HuH-7 (cell line): ENCODE data around the gene ASL.
"Not testable (repeated sequence)": the region's sequence is repeated elsewhere in the genome, so short reads cannot be mapped to it uniquely, and the experiment has no call there.

Source experiments
- DNase-seq: peaks from one replicate; pipeline ENCODE4 v3.0.0; 2011; ENCODE audit warnings: low spot score

The ASL gene

GRCh38 chr7:66076462-66077329 lies 1.1 kb downstream of the ASL start:
- DNase-seq, result peak; percentile 92

GRCh38 chr7:66078067-66078466 lies 2.4 kb downstream of the ASL start:
- DNase-seq, result no peak

- DNase-seq, result no peak
Measured at GRCh38 chr7:66082083-66082482, 6.5 kb downstream of the ASL start.

DNA sequence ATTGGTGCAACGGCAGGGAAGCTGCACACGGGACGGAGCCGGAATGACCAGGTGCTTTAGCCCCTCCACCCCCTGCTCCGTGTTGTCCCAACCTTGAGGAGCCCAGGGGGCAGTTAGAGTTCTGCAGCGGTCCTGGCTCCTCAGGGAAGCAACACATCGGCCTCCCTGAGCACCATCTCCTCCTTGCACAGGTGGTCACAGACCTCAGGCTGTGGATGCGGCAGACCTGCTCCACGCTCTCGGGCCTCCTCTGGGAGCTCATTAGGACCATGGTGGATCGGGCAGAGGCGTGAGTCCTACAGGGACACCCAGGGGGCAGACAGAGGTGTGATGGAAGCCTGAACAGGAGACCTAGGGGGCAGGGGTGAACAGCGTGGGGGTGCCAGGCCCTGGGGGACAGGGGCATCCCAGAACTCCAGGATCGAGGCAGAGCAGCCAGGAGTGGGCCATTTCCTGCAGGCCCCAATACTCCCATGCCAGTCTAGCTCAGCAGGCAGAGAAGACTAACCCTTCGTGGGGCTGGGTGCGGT lies 7.3 kb downstream of the ASL start:
- no peak for DNase-seq

DNA sequence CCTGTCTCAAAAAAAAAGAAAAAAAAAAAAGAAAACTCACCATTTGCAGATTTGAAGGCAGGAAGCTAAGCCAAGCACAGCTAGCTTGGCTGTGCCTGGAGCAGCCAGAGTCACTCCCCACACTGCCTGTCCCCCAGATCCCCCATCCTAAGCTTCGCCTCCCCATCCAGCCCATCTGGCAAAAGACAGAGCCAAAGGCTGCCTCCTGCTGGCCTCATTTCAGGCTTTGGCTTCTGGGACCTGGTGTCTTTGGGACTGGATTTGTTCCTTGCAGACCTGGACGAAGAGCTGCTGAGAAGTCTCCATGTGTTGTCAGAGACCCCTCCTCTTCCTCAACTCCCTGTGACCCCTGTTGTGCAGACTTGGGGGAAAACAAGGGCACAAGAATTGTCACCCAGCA lies 8.1 kb downstream of the ASL start:
- no peak for DNase-seq

DNA sequence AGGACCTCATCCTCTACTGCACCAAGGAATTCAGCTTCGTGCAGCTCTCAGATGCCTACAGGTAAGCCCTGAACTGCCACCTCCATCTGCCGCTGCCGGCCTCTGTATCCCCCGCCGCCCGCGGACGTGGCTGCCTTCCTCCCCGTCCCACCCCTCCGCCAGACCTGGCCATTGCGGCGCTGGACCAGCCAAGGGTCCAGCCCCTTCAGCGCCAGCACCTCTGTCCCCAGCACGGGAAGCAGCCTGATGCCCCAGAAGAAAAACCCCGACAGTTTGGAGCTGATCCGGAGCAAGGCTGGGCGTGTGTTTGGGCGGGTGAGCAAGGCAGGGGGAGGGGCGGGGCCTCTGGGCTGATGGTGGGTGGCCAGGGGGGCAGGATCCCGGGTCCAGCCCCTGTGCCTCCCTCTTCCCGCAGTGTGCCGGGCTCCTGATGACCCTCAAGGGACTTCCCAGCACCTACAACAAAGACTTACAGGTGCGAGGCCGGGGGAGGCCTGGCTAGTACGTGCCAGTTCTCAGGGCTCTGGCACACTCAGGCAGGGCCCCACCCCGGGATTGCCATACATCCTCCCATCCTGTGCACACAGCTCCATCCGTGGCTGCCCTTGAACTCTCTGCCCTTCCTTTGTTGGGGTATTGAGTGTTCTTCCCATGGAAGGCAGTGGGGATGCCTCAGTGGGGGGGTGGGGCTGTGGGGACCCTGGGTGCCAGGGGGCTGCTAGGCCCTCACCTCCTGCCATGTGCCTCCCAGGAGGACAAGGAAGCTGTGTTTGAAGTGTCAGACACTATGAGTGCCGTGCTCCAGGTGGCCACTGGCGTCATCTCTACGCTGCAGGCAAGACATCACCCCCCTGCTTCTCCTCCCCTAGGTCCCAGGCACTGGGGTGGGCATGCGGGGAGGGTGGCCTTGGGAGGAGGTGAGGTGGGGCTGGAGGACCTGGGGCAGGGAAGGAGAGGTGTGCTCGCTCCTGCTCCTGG lies 13.5 kb downstream of the ASL start:
- DNase-seq, result no peak

- no peak for DNase-seq
Measured at GRCh38 chr7:66092654-66093053, 17.0 kb downstream of the ASL start.

DNA sequence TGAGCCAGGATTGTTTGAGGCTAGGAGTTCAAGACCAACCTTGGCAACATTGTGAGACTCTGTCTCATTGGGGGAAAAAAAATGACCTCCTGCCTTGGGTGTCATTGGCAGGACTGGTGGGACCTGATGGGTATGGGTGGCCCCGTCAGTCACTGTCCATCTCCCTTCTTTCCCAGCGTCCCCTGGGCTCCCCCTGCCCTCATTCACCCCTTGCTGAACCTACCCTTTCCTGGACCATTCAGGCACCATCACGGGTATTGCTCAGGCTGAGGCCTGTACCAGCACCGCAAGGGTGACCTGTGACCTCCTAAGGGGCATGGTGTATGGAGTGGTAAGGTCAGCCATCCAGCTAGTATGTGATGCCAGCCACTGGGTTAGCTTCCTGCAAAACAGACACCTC lies 19.4 kb downstream of the ASL start:
- DNase-seq, result no peak

DNA sequence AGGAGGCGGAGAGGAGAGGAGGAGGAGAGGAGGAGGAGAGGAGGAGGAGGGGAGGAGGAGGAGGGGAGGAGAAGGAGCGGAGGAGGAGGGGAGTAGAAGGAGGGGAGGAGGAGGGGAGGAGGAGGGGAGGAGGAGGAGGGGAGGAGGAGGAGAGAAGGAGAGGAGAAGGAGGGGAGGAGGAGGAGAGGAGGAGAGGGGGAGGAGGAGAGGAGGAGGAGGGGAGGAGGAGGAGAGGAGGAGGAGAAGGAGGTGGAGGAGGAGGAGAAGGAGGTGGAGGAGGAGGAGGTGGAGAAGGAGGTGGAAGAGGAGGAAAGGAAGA lies 23.6 kb downstream of the ASL start:
- no peak for DNase-seq

DNA sequence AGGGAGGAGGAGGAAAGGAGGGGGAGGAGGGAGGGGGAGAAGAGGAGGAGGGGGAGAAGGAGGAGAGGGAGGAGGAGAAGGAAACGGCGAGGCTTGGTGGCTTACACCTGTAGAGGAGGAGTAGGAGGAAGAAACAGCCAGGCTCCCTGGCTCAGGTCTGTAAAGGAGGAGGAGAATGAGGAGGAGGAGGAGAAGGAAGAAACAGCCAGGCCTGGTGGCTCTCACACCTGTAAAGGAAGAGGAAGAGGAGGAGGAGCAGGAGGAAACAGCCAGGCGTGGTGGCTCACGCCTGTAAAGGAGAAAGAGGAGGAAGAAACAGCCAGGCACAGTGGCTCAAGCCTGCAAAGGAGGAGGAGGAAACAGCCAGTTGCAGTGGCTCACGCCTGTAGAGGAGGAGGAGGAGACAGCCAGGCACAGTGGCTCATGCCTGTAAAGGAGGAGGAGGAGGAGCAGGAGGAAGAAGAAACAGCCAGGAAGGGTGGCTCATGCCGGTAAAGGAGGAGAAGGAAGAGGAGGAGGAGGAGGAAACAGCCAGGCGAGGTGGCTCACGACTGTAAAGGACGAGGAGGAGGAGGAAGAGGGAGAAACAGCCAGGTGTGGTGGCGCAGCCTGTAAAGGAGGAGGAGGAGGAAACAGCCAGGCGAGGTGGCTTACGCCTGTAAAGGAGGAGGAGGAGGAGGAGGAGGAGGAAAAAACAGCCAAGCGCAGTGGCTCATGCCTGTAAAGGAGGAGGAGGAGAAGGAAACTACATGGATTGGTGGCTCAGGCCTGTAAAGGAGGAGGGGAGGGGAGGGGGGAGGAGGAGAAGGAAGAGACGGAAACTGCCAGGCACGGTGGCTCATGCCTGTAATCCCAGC lies 24.2 kb downstream of the ASL start:
- no peak for DNase-seq

- no peak for DNase-seq
Measured at GRCh38 chr7:66100408-66101050, 24.9 kb downstream of the ASL start.

DNA sequence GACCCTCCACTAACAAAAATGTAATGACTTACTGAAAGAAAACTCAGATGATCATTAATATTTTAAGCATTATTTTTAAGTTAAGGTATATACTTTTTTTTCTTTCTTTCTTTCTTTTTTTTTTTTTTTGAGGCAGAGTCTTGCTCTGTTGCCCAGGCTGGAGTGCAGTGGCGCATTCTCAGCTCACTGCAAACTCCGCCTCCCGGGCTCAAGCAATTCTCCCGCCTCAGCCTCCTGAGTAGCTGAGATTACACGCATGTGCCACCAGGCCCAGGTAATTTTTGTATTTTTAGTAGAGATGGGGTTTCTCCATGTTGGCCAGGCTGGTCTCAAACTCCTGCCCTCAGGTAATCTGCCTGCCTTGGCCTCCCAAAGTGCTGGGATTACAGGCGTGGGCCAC lies 26.5 kb downstream of the ASL start:
- not testable (repeated sequence) for DNase-seq

DNA sequence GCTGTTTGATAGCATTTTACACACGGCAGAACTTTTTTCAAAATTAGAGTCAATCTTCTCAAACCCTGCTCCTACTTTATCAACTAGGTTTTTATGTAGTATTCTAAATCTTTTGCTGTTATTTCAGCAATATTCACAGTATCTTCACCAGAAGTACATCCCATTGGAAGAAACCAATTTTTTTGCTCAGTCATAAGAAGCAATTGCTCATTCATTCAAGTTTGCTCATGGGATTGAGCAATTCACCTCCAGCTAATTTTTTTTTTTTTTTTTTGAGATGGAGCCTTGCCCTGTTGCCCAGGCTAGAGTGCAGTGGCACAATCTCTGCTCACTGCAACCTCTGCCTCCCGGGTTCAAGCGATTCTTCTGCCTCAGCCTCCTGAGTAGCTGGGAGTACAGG lies 28.4 kb downstream of the ASL start:
- DNase-seq, result not testable (repeated sequence)

- DNase-seq, result no peak
Measured at GRCh38 chr7:66105263-66105748, 29.7 kb downstream of the ASL start.

GRCh38 chr7:66108410-66108809 lies 32.8 kb downstream of the ASL start:
- not testable (repeated sequence) for DNase-seq

- no peak for DNase-seq
Measured at GRCh38 chr7:66110856-66111255, 35.2 kb downstream of the ASL start.

DNA sequence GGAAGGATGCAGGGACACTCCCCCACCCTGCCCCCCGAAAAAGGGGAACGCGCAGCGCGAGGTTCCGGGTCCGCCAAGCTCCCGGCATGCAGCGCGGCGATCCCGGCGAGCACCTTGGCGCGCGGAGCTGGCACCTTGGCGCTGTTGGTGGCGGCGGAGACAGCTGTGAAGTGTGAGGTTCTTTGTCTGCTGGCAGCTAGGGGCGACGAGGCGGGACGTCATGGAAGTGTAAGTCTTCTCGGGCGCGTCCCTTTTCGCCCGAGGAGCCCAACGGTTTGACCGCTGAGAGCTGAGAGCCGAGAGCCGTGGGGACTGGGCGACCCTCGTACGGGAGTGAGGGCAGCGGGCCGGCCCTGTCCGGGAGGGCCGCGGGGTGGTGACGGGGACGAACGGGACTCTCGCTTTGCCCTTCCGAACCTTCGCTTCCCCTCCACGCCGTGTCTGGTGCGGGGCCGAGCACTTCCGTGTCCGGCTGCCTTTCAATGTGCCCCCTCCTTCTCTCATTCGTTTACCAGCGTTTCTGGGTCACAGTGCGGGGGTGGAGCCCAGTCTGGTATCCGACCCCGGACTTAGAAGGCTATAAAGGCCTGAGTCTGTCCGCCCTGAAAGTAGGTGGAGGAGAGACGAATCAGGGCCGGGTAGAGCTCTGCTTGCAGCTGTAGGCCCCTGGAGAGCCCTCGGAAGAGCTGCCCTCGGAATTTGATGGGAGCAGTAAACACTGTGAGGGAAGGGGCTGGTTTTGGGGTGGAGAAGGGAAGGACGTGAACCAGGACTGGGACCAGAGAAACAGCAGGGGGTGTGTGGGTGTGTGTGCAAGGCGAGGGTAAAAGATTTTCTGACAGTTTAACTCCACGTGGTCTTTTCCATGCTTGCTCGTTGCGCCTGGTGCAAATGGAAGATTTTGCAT lies 39.4 kb downstream of the ASL start, which contains the start of gene CRCP:
TSS of gene CRCP (plus strand) at position 105 of the 907 bp plus-strand sequence. CDS start at position 221, 116 bp downstream.
- peak; percentile 90 for DNase-seq

DNA sequence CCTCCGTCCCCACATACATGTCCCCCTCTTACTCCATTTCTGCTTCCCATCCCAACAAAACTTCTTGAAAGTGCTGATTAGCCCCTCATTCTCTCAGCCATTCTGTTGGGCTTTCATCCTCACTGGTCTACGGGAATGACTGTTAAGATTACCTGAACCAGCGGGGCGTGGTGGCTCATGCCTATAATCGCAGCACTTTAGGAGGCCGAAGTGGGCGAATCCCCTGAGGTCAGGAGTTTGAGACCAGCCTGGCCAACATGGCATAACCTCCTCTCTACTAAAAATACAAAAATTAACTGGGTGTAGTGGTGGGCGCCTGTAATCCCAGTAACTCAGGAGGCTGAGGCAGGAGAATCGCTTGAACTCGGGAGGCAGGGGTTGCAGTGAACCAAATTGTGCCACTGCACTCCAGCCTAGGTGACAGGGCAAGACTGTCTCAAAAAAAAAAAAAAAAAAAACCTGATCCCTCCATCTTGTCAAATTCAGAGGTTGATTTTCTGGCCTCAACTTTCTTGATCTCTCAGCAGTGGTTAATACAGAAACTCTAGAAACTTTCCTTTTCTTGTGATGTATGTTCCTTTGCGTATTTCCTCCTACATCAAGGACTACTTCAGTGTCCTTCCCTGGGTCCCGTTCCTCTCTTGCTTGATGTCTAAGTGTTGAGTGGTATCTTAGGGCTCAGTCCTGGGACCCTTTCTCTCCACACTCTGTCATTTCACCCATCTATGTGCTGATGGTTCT lies 41.2 kb downstream of the ASL start:
- DNase-seq, result not testable (repeated sequence)

DNA sequence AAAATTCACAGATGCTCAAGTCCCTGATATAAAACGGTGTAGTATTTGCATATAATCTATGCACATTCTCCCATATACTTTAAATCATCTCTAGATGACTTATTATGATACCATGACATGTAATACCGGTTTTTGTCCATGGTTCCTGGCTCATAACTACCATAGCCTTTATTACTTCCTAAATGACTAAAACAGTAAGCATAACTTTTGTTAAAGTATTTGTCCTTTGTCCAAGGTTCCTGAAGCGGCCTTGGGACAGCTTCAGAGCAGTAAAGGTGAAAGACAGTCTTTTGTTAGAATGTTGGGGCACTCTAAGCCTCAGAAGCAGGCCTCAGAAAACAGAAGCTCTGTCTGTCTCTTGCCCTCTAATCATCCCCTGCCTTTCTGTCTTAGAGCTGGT lies 43.0 kb downstream of the ASL start:
- no peak for DNase-seq
